A549 (cell line): ENCODE results near the gene METRNL.

ENCODE experiments used
- CBX8 ChIP-seq: fragments of 200-600 bp; sonication (generic); IDR thresholded peaks from 2 replicates; pipeline ENCODE4 v1.6.1; 2016
- CHD4 ChIP-seq: fragments of 200-600 bp; sonication (generic); IDR thresholded peaks from 2 replicates; pipeline ENCODE4 v1.6.1; 2016; ENCODE audit warnings: antibody characterized with exemption, mild to moderate bottlenecking, borderline replicate concordance
- CTCF ChIP-seq: fragments of >200 bp; sonication (Bioruptor Twin); formaldehyde crosslinking; IDR thresholded peaks from 3 replicates; pipeline ENCODE4 v1.5.1; 2016
- NFE2L2 ChIP-seq: fragments of 150-350 bp; conservative IDR thresholded peaks from 2 replicates; pipeline ENCODE4 v1.6.1; 2014; ENCODE audit warnings: low read length

GRCh38 chr17:83115202-83115651 is 35.8 kb downstream of the METRNL start:
- no peak for TF ChIP-seq CTCF
- TF ChIP-seq CBX8, result no peak
- no peak for TF ChIP-seq CHD4
- no peak for TF ChIP-seq NFE2L2
